ENCODE data around the gene CTSZ.

The CTSZ gene

GRCh38 chr20:58992911-58993310, 14.1 kb downstream of the CTSZ start:
- Histone ChIP-seq H3K27ac (no peak overlapping the region), H3K4me3 (ENCODE audit: low read depth, low read length) (no peak overlapping the region)

GRCh38 chr20:58991715-58992114, 15.3 kb downstream of the CTSZ start:
- in situ Hi-C loops (cut with HindIII; ENCODE audit: low pct_ligation_motif_present, low sequenced_read_pairs) = no loop called here
- Histone ChIP-seq H3K27me3 (replicated peaks) (no peaks in the 10 kb centered on the region), H3K27ac (no peak overlapping the region), H3K36me3 (replicated peaks) (peaks cover 94% of the 10 kb centered on the region), H3K4me3 (ENCODE audit: low read depth, low read length) (no peak overlapping the region)
- TF ChIP-seq CTCF (IDR thresholded peaks at IDR 0.05; ENCODE audit: low read depth, low read length, missing control alignments) = no peak
- no peak for DNase-seq

More at GRCh38 chr20:58992911-58993310, 14.1 kb downstream of the CTSZ start:
- in situ Hi-C loops (cut with HindIII; ENCODE audit: low pct_ligation_motif_present, low sequenced_read_pairs) = no loop called here
- Histone ChIP-seq H3K36me3 (replicated peaks) (peaks cover 91% of the 10 kb centered on the region), H3K27me3 (replicated peaks) (no peaks in the 10 kb centered on the region)
- no peak for DNase-seq
- no peak for TF ChIP-seq CTCF (IDR thresholded peaks at IDR 0.05; ENCODE audit: low read depth, low read length, missing control alignments)

GRCh38 chr20:58990651-58991445, 16.2 kb downstream of the CTSZ start:
- TF ChIP-seq CTCF (IDR thresholded peaks at IDR 0.05; ENCODE audit: low read depth, low read length, missing control alignments) = no peak
- Histone ChIP-seq H3K27ac (no peak overlapping the region), H3K27me3 (replicated peaks) (no peaks in the 10 kb centered on the region), H3K36me3 (replicated peaks) (peaks cover 85% of the 10 kb centered on the region), H3K4me3 (ENCODE audit: low read depth, low read length) (no peak overlapping the region)
- DNase-seq = no peak
- in situ Hi-C loops (cut with HindIII; ENCODE audit: low pct_ligation_motif_present, low sequenced_read_pairs) = no loop called here

- no peak for TF ChIP-seq CTCF (IDR thresholded peaks at IDR 0.05; ENCODE audit: low read depth, low read length, missing control alignments)
- no peak overlapping the region for H3K27ac ChIP-seq
- in situ Hi-C loops (cut with HindIII; ENCODE audit: low pct_ligation_motif_present, low sequenced_read_pairs) = no loop called here
- no peaks in the 10 kb centered on the region for H3K27me3 ChIP-seq (replicated peaks)
- no peak overlapping the region for H3K4me3 ChIP-seq (ENCODE audit: low read depth, low read length)
- DNase-seq = no peak
- H3K36me3 ChIP-seq (replicated peaks) = peaks cover 70% of the 10 kb centered on the region
Measured at GRCh38 chr20:58989196-58989595, 17.9 kb downstream of the CTSZ start.

- TF ChIP-seq CTCF (IDR thresholded peaks at IDR 0.05; ENCODE audit: low read depth, low read length, missing control alignments) = no peak
- Histone ChIP-seq H3K27me3 (replicated peaks) (no peaks in the 10 kb centered on the region), H3K27ac (no peak overlapping the region), H3K4me3 (ENCODE audit: low read depth, low read length) (no peak overlapping the region), H3K36me3 (replicated peaks) (peaks cover 64% of the 10 kb centered on the region)
- no peak for DNase-seq
- in situ Hi-C loops (cut with HindIII; ENCODE audit: low pct_ligation_motif_present, low sequenced_read_pairs) = no loop called here
Measured at GRCh38 chr20:58988565-58988882, 18.5 kb downstream of the CTSZ start.

Measured in brain microvascular endothelial cell (primary cell).